Breast epithelium (tissue), 4 donors: ENCODE measurements around the gene SYNM. TPM values are rescaled to one million over a fixed set of nuclear protein-coding genes. Genes with fewer than 3 reads are reported as not detected.
"Not testable (repeated sequence)": the region's sequence is repeated elsewhere in the genome, so short reads cannot be mapped to it uniquely, and the experiment has no call there.

ENCODE experiments used
- DNase-seq, 2 donors: peaks; one replicate each; pipeline ENCODE4 v3.0.0-alpha.2; 2019; ENCODE audit warnings: low spot score in 2 of 2
- H3K27ac ChIP-seq, 2 donors: fragments of 200-600 bp; sonication (generic) in 1 of 2; one replicate each; pipeline ENCODE4 v1.5.1; 2016 to 2019; ENCODE audit warnings: mild to moderate bottlenecking in 1 of 2
- H3K27me3 ChIP-seq, 2 donors: fragments of 200-600 bp; sonication (generic) in 1 of 2; one replicate each; pipeline versions ENCODE4 v1.5.1 to v1.6.0; 2017 to 2019; ENCODE audit warnings: control low read depth in 1 of 2, mild to moderate bottlenecking in 1 of 2
- H3K36me3 ChIP-seq: fragments of 200-600 bp; one replicate; pipeline ENCODE4 v1.5.1; 2019
- H3K4me1 ChIP-seq, 2 donors: fragments of 200-600 bp; sonication (generic); one replicate each; pipeline ENCODE4 v1.5.1; 2016 to 2019; ENCODE audit warnings: control low read depth in 1 of 2
- H3K4me3 ChIP-seq, 3 donors: fragments of 200-600 bp; sonication (generic); 1 replicate in 2 of 3; 2 replicates in 1 of 3; pipeline ENCODE4 v1.5.1; 2016 to 2019; ENCODE audit warnings: mild to moderate bottlenecking in 3 of 3, moderate library complexity in 2 of 3
- H3K9me3 ChIP-seq, 2 donors: fragments of 200-600 bp; sonication (generic) in 1 of 2; one replicate each; pipeline ENCODE4 v1.5.1; 2016 to 2019; ENCODE audit warnings: control low read depth in 1 of 2
- POLR2A ChIP-seq: fragments of 450-650 bp; IDR thresholded peaks from one replicate; pipeline ENCODE4 v1.6.1; 2016; ENCODE audit warnings: antibody characterized with exemption, mild to moderate bottlenecking, moderate library complexity
- POLR2AphosphoS5 ChIP-seq, 3 donors: sonication (generic); formaldehyde crosslinking; IDR thresholded peaks; one replicate each; pipeline ENCODE4 v1.6.1; 2017; ENCODE audit warnings: antibody characterized with exemption in 3 of 3
- intact Hi-C: fragments of 100-400 bp; cut with DNase I; formaldehyde crosslinking; loops from one replicate; pipeline ENCODE4 v1.15.1; 2023; ENCODE audit warnings: low total_unique reads
- total RNA-seq, 3 donors: library from RNA; depleted of rRNA; stranded (reverse); fragments of >200 nt; gene quantifications; one replicate each; pipeline ENCODE4 v1.1.0, GENCODE V29; 2016
- TF ChIP-seq, protein P1 (sequence below), 3 donors: fragments of 450-650 bp; IDR thresholded peaks; one replicate each; pipeline ENCODE4 v1.5.1; 2016 to 2017; ENCODE audit warnings: antibody characterized with exemption in 3 of 3, mild to moderate bottlenecking in 3 of 3, moderate library complexity in 3 of 3

Gene SYNM
- total RNA-seq, 3 donors from 2014 or later = 32.0 to 319 (median 115) TPM

DNA sequence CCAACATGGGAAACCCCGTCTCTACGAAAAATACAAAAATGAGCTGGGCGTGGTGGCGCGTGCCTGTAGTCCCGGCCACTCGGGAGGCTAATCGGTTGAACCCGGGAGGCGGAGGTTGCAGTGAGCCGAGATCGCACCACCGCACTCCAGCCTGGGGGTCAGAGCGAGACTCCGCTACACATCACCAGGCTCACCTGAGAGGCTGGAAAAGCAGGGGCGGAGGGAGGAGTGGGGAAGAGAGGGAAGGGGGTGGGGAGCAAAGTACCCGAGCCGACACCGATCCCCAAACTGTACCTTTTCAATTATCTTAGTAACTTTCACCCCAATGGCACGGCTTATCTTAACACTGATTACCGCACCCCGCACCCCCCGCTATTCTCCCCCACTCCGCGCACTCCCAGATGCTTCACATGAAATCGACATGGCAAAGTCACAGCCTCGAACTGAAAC is 46.4 kb upstream of the SYNM start:
- Histone ChIP-seq H3K27ac (peak overlapping the region; percentile 88 to 94), H3K4me1 (peaks cover 0 to 6% of the 10 kb centered on the region in 2 donors), H3K27me3 (no peaks in the 10 kb centered on the region), H3K4me3 (peak overlapping the region; percentile 45 to 78 (median 63)), H3K36me3 (no peaks in the 10 kb centered on the region), H3K9me3 (no peaks in the 10 kb centered on the region)
- DNase-seq = peak in 1 of 2 donors; percentile 33
- intact Hi-C loops = no loop called here
- TF ChIP-seq, protein P1, sequence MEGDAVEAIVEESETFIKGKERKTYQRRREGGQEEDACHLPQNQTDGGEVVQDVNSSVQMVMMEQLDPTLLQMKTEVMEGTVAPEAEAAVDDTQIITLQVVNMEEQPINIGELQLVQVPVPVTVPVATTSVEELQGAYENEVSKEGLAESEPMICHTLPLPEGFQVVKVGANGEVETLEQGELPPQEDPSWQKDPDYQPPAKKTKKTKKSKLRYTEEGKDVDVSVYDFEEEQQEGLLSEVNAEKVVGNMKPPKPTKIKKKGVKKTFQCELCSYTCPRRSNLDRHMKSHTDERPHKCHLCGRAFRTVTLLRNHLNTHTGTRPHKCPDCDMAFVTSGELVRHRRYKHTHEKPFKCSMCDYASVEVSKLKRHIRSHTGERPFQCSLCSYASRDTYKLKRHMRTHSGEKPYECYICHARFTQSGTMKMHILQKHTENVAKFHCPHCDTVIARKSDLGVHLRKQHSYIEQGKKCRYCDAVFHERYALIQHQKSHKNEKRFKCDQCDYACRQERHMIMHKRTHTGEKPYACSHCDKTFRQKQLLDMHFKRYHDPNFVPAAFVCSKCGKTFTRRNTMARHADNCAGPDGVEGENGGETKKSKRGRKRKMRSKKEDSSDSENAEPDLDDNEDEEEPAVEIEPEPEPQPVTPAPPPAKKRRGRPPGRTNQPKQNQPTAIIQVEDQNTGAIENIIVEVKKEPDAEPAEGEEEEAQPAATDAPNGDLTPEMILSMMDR (IDR thresholded peaks at IDR 0.05) = no peak
- TF ChIP-seq POLR2AphosphoS5 (IDR thresholded peaks at IDR 0.05) (no peak), POLR2A (no peak)

DNA sequence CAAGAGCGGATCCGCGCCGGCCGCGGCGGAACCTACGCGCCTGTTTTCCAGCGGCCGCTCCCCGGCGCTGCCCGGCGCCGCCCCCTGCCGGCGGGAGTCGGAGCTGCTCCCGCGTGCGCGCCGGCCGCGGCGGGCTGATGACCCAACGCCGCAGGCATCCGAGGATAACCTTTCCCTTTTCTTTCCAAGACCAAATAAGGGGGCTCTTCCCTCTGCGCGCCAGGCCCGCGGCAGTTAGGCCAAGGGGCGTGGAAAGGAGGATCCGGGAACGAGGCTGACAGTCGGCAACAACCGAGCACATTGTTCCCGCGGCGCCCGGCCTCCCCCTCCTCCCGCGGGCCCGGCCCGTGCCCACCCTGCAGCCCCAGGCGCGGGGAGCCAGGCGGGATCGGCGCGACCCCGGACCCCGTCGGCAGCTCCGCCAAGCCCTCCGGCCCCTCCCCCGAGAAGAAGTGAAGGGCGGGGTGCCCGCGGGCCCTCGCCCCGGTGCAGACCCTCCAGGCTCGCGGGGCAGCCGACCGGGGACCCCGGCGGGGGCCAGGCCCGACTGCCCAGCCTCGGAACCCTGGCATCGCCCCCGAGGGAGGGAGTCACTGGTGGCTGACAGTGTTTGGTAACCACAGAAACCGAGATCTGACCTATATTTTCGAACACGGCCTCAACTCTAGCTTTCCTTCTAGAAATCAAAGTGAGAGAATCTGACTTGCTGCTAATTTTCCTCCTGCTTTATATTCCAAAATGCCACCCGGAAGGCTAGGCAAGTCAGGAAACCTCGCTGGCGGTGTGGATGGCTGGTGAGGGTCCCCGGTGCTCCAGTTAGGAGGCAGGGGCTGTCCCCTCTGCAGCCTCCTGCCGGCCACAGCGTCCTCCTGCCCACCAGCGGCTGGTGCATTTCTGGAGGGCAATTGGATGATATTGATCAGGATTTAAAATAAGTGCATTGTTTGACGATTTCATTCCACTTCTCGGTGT is 45.6 kb upstream of the SYNM start:
- H3K36me3 ChIP-seq = no peaks in the 10 kb centered on the region
- peak; percentile 76 to 83 for DNase-seq
- H3K27me3 ChIP-seq = no peaks in the 10 kb centered on the region
- no peaks in the 10 kb centered on the region for H3K9me3 ChIP-seq
- H3K27ac ChIP-seq = peak overlapping the region; percentile 88 to 94
- H3K4me1 ChIP-seq = peaks cover 0 to 6% of the 10 kb centered on the region in 2 donors
- peak overlapping the region; percentile 45 to 78 (median 63) for H3K4me3 ChIP-seq
- intact Hi-C loops = no loop called here
- TF ChIP-seq, protein P1 (IDR thresholded peaks at IDR 0.05) = peak in 1 of 3 donors; percentile 88
- peak in 2 of 3 donors; percentile 68 to 72 for TF ChIP-seq POLR2AphosphoS5 (IDR thresholded peaks at IDR 0.05)
- no peak for TF ChIP-seq POLR2A

DNA sequence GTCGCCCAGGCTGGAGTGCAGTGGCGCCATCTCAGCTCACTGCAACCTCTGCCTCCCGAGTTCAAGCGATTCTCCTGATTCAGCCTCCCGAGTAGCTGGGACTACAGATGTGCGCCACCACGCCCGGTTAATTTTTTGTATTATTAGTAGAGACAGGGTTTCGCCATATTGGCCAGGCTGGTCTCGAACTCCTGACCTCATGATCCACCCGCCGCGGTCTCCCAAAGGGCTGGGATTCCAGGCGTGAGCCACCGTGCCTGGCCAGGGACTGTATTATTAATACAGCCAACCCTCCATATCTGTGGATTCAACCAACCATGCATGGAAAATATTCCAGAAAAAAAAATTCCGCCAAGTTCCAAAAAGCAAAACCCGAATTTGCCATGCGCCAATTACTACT is 44.7 kb upstream of the SYNM start:
- DNase-seq, H3K9me3 ChIP-seq, intact Hi-C loops, H3K4me1 ChIP-seq, H3K27me3 ChIP-seq, H3K27ac ChIP-seq, H3K4me3 ChIP-seq, H3K36me3 ChIP-seq: not testable (repeated sequence)

DNA sequence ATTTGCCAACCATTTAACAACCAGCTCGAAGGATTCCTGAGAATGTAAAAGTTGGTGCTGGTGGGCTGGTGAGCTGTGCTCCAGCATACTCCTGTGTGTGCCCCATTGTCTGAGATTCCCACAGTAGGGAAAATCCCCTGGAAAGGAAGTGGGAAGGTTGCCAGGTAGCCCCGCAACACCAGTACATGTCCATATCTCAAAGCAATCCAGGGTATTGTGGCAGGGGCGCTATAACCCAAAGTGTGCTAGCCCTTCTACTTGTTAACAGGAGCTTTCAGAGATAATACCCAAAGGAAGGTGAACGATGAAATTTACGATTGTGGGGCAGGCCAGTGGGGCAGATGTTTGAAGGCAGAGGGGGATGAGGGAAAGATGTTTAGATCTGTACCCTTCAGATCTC is 42.7 kb upstream of the SYNM start:
- Histone ChIP-seq H3K9me3 (no peaks in the 10 kb centered on the region), H3K36me3 (no peaks in the 10 kb centered on the region), H3K4me1 (peaks cover 0 to 6% of the 10 kb centered on the region in 2 donors), H3K27ac (no peak overlapping the region), H3K27me3 (no peaks in the 10 kb centered on the region), H3K4me3 (no peak overlapping the region)
- TF ChIP-seq POLR2AphosphoS5 (IDR thresholded peaks at IDR 0.05) (no peak), POLR2A (no peak)
- TF ChIP-seq, protein P1 (IDR thresholded peaks at IDR 0.05) = no peak
- no peak for DNase-seq
- intact Hi-C loops = no loop called here

DNA sequence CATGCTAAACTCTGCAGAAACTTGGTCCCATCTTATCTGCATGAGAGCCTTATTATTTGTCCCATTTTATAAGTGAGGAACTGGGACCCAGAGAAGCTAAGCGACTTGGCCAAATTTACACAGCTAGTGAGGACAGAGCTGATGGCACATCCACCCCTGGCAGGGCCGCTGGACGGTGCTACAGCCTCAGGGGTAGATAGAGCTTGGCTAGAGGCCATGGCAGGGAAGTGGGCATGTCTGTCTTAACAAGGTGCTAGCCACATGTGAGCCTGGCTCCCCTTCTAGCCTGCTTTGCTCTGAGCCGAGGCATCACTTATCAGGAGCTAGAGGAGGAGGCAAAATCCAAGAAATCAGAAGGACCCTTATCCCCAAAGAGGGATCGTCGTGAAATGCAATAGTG is 36.7 kb upstream of the SYNM start:
- H3K4me3 ChIP-seq = no peak overlapping the region
- no peaks in the 10 kb centered on the region for H3K9me3 ChIP-seq
- H3K27me3 ChIP-seq = no peaks in the 10 kb centered on the region
- DNase-seq = no peak
- H3K36me3 ChIP-seq = no peaks in the 10 kb centered on the region
- no peak overlapping the region for H3K27ac ChIP-seq
- TF ChIP-seq POLR2AphosphoS5 (IDR thresholded peaks at IDR 0.05) (no peak), POLR2A (no peak)
- TF ChIP-seq, protein P1 (IDR thresholded peaks at IDR 0.05) = no peak
- intact Hi-C loops = no loop called here
- no peaks in the 10 kb centered on the region for H3K4me1 ChIP-seq
